IMR-90 (cell line): ENCODE results near the gene EGF.

Experiments used
- CEBPB ChIP-seq: IDR thresholded peaks from 2 replicates; pipeline ENCODE4 v1.6.1; 2012; ENCODE audit warnings: low read depth, low read length, improper control_type of control experiment
- MXI1 ChIP-seq: IDR thresholded peaks from 2 replicates; pipeline ENCODE4 v1.6.1; 2012; ENCODE audit warnings: low read depth, mild to moderate bottlenecking, low read length, moderate library complexity, borderline replicate concordance
- POLR2A ChIP-seq: IDR thresholded peaks from 2 replicates; pipeline ENCODE4 v1.6.1; 2012; ENCODE audit warnings: mild to moderate bottlenecking, low read depth, low read length
- RAD21 ChIP-seq: IDR thresholded peaks from 2 replicates; pipeline ENCODE4 v1.6.1; 2012; ENCODE audit warnings: low read length, improper control_type of control experiment
- USF2 ChIP-seq: fragments of 150-350 bp; IDR thresholded peaks from 2 replicates; pipeline ENCODE4 v1.6.1; 2017; ENCODE audit warnings: mild to moderate bottlenecking, antibody characterized with exemption, low read length, low read depth
- TF ChIP-seq, protein P1 (sequence below): conservative IDR thresholded peaks from 2 replicates; pipeline ENCODE4 v1.5.1; 2012; ENCODE audit warnings: mild to moderate bottlenecking, low read depth, low read length, improper control_type of control experiment
- TF ChIP-seq, protein P2 (sequence below): fragments of 150-350 bp; IDR thresholded peaks from 2 replicates; pipeline ENCODE4 v1.6.1; 2016; ENCODE audit warnings: low read depth, mild to moderate bottlenecking, low read length, moderate library complexity, borderline replicate concordance

GRCh38 chr4:109931318-109931717, 18.6 kb downstream of the EGF start:
- TF ChIP-seq RAD21 (no peak), POLR2A (no peak), USF2 (no peak), CEBPB (no peak), MXI1 (no peak)
- TF ChIP-seq, protein P1, sequence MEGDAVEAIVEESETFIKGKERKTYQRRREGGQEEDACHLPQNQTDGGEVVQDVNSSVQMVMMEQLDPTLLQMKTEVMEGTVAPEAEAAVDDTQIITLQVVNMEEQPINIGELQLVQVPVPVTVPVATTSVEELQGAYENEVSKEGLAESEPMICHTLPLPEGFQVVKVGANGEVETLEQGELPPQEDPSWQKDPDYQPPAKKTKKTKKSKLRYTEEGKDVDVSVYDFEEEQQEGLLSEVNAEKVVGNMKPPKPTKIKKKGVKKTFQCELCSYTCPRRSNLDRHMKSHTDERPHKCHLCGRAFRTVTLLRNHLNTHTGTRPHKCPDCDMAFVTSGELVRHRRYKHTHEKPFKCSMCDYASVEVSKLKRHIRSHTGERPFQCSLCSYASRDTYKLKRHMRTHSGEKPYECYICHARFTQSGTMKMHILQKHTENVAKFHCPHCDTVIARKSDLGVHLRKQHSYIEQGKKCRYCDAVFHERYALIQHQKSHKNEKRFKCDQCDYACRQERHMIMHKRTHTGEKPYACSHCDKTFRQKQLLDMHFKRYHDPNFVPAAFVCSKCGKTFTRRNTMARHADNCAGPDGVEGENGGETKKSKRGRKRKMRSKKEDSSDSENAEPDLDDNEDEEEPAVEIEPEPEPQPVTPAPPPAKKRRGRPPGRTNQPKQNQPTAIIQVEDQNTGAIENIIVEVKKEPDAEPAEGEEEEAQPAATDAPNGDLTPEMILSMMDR, result no peak
- TF ChIP-seq, protein P2, sequence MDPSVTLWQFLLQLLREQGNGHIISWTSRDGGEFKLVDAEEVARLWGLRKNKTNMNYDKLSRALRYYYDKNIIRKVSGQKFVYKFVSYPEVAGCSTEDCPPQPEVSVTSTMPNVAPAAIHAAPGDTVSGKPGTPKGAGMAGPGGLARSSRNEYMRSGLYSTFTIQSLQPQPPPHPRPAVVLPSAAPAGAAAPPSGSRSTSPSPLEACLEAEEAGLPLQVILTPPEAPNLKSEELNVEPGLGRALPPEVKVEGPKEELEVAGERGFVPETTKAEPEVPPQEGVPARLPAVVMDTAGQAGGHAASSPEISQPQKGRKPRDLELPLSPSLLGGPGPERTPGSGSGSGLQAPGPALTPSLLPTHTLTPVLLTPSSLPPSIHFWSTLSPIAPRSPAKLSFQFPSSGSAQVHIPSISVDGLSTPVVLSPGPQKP, result no peak
